MM.1S (cell line): ENCODE measurements around the gene MCM6.

Source experiments
- EZH2 ChIP-seq: fragments of 300-600 bp; sonication (generic); optimal IDR thresholded peaks from 2 replicates; pipeline ENCODE3; 2017; ENCODE audit warnings: low read depth, mild to moderate bottlenecking, antibody characterized with exemption, low read length, mixed read lengths
- EZH2phosphoT487 ChIP-seq: fragments of 300-600 bp; sonication (generic); IDR thresholded peaks from 2 replicates; pipeline ENCODE4 v1.6.1; 2018; ENCODE audit warnings: antibody characterized with exemption, low read length
- TF ChIP-seq, protein P1 (sequence below): fragments of 300-600 bp; sonication (generic); IDR thresholded peaks from 2 replicates; pipeline ENCODE4 v1.5.1; 2016; ENCODE audit warnings: antibody characterized with exemption, low read length, mixed read lengths

DNA sequence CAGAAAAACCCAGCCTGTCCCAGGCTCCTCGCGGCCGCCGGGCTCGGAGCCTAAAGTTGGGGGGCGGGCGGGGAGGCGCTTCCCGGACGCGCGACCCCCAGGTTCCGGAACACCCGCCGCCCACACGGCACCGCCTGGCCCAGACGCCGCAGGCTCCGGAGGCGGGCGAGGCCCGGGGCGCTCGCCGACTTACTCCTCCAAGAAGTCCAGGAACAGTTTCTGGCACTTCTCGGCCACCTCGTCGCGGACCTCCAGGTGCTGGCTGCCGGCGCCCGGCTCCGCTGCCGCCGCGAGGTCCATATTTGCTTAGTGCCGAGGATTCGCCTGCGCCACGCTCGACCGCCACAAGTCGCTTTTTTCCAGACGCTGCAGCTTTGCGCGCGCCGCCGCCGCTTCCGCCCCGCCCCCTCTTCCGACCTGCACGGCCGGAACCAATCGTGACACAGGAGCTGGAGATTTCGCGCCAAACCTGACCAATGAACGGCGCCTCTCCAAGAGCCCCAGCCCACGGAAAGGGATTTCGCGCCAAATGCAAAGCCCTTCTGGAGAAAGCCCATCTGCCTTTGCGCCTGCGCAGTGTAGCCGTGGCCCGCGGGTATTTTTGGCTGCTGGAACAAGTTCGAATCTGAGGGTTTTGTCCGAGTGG, at the start of gene MCM6:
- TF ChIP-seq, protein P1, sequence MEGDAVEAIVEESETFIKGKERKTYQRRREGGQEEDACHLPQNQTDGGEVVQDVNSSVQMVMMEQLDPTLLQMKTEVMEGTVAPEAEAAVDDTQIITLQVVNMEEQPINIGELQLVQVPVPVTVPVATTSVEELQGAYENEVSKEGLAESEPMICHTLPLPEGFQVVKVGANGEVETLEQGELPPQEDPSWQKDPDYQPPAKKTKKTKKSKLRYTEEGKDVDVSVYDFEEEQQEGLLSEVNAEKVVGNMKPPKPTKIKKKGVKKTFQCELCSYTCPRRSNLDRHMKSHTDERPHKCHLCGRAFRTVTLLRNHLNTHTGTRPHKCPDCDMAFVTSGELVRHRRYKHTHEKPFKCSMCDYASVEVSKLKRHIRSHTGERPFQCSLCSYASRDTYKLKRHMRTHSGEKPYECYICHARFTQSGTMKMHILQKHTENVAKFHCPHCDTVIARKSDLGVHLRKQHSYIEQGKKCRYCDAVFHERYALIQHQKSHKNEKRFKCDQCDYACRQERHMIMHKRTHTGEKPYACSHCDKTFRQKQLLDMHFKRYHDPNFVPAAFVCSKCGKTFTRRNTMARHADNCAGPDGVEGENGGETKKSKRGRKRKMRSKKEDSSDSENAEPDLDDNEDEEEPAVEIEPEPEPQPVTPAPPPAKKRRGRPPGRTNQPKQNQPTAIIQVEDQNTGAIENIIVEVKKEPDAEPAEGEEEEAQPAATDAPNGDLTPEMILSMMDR = no peak
- TF ChIP-seq EZH2 (no peak), EZH2phosphoT487 (no peak)
